Osteocyte (in vitro differentiated cells): ENCODE results near the gene STARD13. TPM values are rescaled to one million over a fixed set of nuclear protein-coding genes. Genes with fewer than 3 reads are reported as not detected.

Experiments used
- DNase-seq: peaks from one replicate; pipeline ENCODE4 v3.0.0; 2021; ENCODE audit warnings: mixed read lengths; ENCODE audit not compliant: unreplicated experiment; ENCODE audit errors: extremely low spot score
- H3K27ac Mint-ChIP-seq: one replicate; pipeline ENCODE4 v1.8.0; 2021; ENCODE audit warnings: mild to moderate bottlenecking, mixed read lengths; ENCODE audit not compliant: unreplicated experiment
- H3K27me3 Mint-ChIP-seq: one replicate; pipeline ENCODE4 v1.8.0; 2021; ENCODE audit warnings: mixed read lengths; ENCODE audit not compliant: unreplicated experiment
- H3K36me3 Mint-ChIP-seq: one replicate; pipeline ENCODE4 v1.8.0; 2021; ENCODE audit warnings: mixed read lengths; ENCODE audit not compliant: unreplicated experiment
- H3K4me1 Mint-ChIP-seq: one replicate; pipeline ENCODE4 v1.8.0; 2021; ENCODE audit warnings: mixed read lengths; ENCODE audit not compliant: unreplicated experiment
- H3K4me3 Mint-ChIP-seq: one replicate; pipeline ENCODE4 v1.8.0; 2021; ENCODE audit warnings: mild to moderate bottlenecking, moderate library complexity, mixed read lengths; ENCODE audit not compliant: unreplicated experiment
- H3K9me3 Mint-ChIP-seq: one replicate; pipeline ENCODE4 v1.8.0; 2021; ENCODE audit warnings: mixed read lengths; ENCODE audit not compliant: unreplicated experiment
- total RNA-seq: library from RNA; stranded (reverse); gene quantifications from 2 replicates; pipeline ENCODE4 v1.2.1, GENCODE V29; 2021
- TF ChIP-seq, protein P1 (sequence below): fragments of 200-600 bp; sonication (generic); IDR thresholded peaks from 2 replicates; pipeline ENCODE4 v1.5.0; 2021; ENCODE audit warnings: antibody characterized with exemption, mild to moderate bottlenecking, moderate library complexity

STARD13 gene
- total RNA-seq, 1 donor from 2014 or later = 72.0 TPM

DNA sequence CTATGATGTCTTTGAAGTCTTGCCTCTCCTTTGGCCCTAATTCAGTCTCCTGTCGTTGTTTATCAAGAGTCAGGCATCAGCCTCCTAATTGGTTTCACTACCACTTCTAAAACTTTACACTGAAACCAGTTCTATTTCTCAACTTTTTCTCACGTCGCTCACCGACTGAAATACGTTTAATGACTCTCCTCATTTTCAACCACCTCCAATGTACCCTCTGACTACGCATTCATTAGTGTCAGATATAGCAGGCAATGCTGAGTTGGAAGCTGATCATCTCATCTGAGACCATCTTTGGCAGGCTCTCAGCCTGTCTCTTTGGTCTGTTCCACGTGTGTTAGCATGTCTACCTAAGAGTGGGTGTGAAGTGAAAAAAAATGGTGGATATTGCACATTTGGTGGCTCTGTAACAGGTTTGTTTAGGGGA lies 141.2 kb downstream of the STARD13 start:
- Mint-ChIP-seq H3K27me3 (no peaks in the 10 kb centered on the region), H3K4me1 (peaks cover 31% of the 10 kb centered on the region), H3K9me3 (peaks cover 16% of the 10 kb centered on the region), H3K36me3 (peaks cover 59% of the 10 kb centered on the region), H3K4me3 (no peak overlapping the region), H3K27ac (peak overlapping the region; percentile 45)
- TF ChIP-seq, protein P1, sequence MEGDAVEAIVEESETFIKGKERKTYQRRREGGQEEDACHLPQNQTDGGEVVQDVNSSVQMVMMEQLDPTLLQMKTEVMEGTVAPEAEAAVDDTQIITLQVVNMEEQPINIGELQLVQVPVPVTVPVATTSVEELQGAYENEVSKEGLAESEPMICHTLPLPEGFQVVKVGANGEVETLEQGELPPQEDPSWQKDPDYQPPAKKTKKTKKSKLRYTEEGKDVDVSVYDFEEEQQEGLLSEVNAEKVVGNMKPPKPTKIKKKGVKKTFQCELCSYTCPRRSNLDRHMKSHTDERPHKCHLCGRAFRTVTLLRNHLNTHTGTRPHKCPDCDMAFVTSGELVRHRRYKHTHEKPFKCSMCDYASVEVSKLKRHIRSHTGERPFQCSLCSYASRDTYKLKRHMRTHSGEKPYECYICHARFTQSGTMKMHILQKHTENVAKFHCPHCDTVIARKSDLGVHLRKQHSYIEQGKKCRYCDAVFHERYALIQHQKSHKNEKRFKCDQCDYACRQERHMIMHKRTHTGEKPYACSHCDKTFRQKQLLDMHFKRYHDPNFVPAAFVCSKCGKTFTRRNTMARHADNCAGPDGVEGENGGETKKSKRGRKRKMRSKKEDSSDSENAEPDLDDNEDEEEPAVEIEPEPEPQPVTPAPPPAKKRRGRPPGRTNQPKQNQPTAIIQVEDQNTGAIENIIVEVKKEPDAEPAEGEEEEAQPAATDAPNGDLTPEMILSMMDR = no peak
- DNase-seq = no peak

DNA sequence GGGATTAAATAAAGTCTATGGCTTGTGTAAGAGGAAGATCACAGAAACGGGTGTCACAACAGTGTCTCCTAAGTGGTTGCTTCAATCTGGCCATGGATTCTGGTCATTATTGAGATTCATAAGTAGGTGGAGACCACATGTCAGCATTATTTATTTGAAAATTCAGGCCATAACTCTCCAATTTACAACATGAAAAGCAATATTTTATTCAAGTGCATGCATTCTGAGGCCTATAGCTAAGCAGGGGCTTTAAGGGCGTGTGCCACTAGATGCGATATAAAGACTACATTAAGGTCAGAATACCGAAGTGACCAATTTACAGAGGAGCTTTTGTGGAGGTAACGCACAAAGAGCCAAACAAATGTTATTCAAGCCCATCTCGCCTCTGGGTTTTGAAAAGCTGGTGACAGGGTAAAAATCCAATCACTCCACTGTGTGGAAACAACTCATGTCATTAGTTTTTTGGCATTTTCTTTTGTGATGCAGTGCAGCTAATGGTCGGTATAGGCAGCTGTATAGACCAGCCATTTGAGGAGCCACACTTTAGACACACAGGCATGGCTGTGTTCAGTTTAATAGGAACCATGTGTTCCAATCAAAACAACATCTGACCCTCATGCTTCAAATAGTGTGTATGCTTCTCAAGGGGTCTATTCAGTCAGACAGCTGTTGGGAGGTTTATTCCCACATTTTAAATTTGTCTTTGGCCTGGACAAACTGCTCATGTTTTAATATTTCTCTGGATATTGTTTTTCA lies 145.6 kb downstream of the STARD13 start:
- H3K36me3 Mint-ChIP-seq = peaks cover 66% of the 10 kb centered on the region
- H3K9me3 Mint-ChIP-seq = peaks cover 16% of the 10 kb centered on the region
- H3K27ac Mint-ChIP-seq = peak overlapping the region; percentile 86
- H3K27me3 Mint-ChIP-seq = no peaks in the 10 kb centered on the region
- H3K4me1 Mint-ChIP-seq = peaks cover 49% of the 10 kb centered on the region
- TF ChIP-seq, protein P1 = no peak
- no peak overlapping the region for H3K4me3 Mint-ChIP-seq
- no peak for DNase-seq

DNA sequence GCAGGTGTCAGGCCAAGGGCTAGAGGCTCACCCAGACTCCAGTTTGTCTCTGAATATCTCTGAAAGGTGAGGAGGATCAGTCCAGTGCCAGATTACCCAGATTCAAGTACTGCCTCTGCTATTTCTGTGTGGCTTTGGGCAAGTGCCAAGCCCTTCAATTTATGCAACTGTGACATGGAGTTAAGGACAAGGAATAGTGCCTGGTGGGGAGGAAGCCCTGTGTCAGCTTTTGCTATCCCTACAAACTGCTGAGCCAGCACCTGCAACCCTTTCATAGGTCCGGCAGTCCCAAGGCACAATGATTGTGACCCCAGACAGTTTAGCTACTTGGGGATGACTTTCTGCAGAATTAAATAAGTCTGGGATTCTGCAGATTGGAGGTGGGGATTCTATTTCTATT lies 146.4 kb downstream of the STARD13 start:
- Mint-ChIP-seq H3K4me3 (no peak overlapping the region), H3K36me3 (peaks cover 65% of the 10 kb centered on the region), H3K9me3 (peaks cover 12% of the 10 kb centered on the region), H3K27me3 (no peaks in the 10 kb centered on the region), H3K4me1 (peaks cover 53% of the 10 kb centered on the region), H3K27ac (peak overlapping the region; percentile 86)
- no peak for DNase-seq
- TF ChIP-seq, protein P1 = no peak

DNA sequence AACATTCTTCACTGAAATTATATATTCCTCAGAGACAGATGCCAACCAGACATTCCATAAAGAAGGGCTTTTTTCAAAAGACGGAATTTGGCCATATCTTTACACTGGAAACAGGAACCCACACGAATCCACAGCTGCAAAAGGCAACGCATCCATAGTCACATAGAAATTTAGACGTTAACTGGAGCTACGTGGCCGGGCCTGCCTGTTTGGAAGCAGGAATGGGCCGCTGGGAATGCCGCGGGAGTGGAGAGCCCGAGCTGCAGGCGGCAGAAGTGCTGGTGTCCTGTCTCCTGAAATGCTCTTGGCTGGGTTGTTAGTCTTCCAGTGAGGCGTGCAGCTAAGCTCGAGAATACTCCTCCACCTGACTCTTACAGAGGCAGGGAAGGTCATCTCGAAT lies 147.1 kb downstream of the STARD13 start:
- Mint-ChIP-seq H3K4me1 (peaks cover 60% of the 10 kb centered on the region), H3K9me3 (peaks cover 8% of the 10 kb centered on the region), H3K27me3 (no peaks in the 10 kb centered on the region), H3K27ac (peak overlapping the region; percentile 86), H3K4me3 (no peak overlapping the region), H3K36me3 (peaks cover 66% of the 10 kb centered on the region)
- DNase-seq = no peak
- TF ChIP-seq, protein P1 = no peak

DNA sequence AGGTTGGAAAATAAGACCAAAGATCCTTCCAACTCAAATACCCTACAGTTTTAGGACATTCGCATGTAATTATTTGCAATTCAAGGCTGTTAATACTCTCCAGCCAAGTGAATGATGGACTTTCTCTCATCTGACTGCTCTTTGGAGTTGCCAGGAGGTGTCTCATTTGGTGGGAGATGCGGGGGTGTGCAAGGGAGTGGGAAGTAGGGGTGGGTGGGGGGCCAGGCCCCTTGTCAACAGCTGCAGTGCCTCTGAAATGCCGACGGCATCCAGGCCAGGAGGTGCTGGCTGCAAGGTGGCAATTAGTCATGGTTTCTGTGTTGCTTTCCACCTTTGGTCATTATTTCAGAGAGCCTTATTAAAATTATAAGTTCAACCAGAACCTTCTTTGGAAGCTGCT lies 147.8 kb downstream of the STARD13 start:
- no peak for DNase-seq
- TF ChIP-seq, protein P1 = no peak
- H3K4me3 Mint-ChIP-seq = no peak overlapping the region
- H3K9me3 Mint-ChIP-seq = peaks cover 4% of the 10 kb centered on the region
- peaks cover 67% of the 10 kb centered on the region for H3K4me1 Mint-ChIP-seq
- peak overlapping the region; percentile 86 for H3K27ac Mint-ChIP-seq
- H3K27me3 Mint-ChIP-seq = no peaks in the 10 kb centered on the region
- peaks cover 61% of the 10 kb centered on the region for H3K36me3 Mint-ChIP-seq
